HTR-8/SVneo (cell line): ENCODE results near the gene INHBB.
"Not testable (repeated sequence)": the region's sequence is repeated elsewhere in the genome, so short reads cannot be mapped to it uniquely, and the experiment has no call there.

Source experiments
- DNase-seq: peaks from one replicate; pipeline ENCODE4 v3.0.0; 2011; ENCODE audit warnings: low spot score, mixed read lengths; ENCODE audit not compliant: insufficient read length
- FAIRE-seq: peaks from 2 replicates; lab custom pipeline; 2011; peaks lifted over from hg19 to GRCh38; lab: Jason Lieb, UNC

Gene INHBB

DNA sequence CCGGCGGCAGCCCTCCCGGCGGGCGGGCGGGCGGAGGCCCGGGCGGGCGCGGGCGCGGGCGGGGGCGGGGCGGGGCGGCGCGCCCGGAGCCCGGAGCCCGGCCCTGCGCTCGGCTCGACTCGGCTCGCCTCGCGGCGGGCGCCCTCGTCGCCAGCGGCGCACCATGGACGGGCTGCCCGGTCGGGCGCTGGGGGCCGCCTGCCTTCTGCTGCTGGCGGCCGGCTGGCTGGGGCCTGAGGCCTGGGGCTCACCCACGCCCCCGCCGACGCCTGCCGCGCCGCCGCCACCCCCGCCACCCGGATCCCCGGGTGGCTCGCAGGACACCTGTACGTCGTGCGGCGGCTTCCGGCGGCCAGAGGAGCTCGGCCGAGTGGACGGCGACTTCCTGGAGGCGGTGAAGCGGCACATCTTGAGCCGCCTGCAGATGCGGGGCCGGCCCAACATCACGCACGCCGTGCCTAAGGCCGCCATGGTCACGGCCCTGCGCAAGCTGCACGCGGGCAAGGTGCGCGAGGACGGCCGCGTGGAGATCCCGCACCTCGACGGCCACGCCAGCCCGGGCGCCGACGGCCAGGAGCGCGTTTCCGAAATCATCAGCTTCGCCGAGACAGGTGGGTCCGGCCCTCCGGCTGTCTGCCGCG lies at the start of gene INHBB:
Gene INHBB (plus strand): TSS at position 111 of the 641 bp plus-strand sequence. CDS start 53 bp downstream, at position 164.
- FAIRE-seq (no peak), DNase-seq (no peak)

DNA sequence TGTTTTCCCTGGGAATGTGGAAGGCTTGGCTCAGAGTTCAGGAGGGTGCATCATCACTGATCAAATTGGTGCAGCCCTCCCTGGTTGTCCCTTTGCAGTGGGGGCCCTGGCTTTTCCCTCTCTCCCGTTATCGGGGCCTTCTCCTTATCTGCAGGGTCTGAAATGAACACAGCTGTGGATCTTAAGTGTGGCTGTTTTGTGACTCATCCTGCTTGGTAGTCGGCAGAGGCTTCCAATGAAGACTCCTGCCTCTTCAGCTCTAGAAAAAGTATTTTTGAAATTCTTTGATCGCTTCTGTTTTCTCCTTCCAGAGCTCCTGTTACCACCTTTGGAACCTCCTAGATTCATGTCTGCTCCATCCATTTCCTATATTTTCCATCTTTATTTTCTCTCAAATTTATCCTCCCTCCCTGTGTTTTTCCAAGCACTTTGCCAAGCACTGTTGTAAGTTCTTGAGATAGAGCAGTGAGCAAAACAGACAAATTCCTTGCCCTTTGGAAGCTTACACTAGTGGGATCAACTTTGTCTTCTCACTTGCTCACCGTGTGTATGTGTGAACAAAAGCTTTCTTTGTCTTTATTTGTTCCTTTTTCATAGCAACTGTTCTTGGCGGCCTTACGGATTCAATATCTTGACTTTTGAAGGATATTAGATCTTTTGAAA lies 47.6 kb upstream of the INHBB start:
- FAIRE-seq: no peak
- no peak for DNase-seq

DNA sequence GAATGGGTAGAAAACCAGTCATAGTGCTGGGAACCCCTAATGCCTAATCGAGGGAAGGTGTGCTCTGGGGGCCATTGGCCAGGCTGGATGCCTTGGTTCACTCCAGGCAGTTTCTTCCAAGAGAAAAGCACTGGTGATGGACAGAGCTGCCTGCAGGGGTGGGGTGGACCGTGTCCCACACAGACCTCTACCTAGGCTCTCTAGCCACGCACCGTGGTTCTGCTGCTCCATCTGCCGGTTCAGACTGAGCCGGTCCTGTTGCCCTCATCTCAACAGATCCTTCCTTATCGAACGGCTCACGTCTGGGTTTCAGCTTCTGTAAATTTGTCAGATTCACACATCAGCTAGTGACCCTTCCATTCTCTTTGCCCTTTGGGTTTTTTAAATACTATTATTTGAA lies 46.9 kb upstream of the INHBB start:
- FAIRE-seq: no peak
- no peak for DNase-seq

DNA sequence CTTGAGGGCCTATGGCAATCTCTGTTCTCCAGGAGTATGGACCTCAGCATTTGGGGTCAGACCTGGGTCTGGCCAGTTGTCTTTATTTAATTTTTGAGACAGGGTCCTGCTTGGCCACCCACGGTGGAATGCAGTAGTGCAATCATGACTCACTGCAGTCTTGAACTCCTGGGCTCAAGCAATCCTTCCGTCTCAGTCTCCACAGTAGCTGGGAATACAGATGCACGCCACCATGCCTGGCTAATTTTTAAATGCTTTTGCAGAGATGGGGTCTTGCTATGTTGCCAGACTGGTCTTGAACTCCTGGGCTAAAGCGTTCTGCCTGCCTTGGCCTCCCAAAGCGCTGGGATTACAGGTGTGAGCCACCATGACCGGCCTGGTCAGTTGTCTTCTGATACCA lies 46.4 kb upstream of the INHBB start:
- DNase-seq (no peak), FAIRE-seq (no peak)

DNA sequence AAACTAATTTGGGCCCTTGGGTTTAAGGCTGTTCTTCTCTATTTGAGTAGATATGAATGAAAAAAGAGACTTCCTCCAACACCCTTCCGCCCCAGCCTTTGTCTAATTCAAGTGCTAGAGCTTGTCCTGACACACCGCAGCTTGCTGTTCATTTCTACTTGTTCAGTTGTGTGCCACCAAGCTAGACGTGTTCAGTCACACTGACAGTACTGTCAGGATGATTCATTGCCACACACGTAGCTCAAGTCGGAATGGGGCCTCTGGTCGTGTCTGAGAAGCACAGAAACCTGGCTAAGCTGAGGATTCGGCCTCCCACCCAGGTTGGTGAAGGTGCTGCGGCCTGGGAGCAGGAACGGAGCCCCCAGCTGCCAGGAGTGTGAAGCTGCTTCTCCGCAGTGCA lies 45.6 kb upstream of the INHBB start:
- no peak for FAIRE-seq
- DNase-seq: no peak

DNA sequence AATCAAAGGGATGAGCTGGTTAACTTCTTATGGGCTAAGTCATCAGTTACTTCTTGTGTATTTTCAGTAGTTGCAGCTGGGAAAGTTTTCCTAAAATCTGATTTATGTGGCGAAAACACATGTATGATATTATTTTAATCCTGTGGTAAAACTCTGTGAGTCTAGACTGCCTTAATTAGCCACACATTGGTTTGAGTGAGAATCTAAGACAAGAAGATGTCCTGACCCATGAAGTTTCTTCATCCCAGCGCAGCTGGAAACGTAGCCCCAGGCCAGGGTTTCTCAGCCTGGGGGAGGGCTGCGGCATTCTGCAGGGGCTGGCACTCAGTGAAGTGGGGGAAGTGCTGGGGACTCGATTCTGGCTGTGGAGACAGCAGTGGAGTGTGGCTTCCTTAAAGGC lies 44.7 kb upstream of the INHBB start:
- DNase-seq (no peak), FAIRE-seq (no peak)

DNA sequence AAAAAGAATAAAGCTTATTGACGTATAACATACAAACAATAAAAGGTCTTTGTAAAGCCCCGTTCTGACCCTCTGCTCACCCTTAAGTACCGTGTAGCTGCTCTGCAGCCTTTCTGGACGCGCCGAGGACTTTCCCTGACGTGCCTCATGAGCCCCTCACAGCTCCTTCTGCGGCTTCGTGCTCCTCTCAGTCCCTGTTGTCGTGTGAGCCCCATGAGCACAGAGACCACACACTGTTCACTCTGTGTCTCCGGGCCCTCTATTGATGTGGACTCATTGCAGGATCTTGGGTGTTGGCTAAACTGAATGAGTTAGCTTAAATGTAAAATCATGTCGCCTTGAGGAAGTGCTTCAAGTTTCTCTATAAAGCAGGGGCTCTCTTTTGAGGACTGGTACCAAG lies 43.6 kb upstream of the INHBB start:
- no peak for DNase-seq

DNA sequence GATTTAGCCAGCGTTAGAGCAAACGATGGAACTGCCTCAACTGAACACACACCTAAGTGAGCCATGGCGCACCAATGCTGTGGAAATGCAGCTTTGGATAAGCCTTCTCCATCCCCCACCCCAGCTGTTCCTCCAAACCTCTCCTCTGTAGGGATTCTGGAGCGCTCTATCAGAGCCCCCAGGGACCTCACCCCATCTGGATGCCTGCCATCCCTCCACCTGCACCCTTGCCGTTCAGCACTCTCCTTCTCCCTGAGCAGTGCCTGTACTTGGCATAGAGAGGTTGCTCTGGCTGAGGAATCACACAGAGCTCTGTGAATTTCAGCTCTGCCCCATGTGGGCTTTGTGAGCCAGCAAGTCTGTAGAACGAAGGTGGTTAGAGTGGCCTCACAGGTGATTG lies 42.8 kb upstream of the INHBB start:
- no peak for FAIRE-seq
- no peak for DNase-seq

More for the DNA sequence above, 43.6 kb upstream of the INHBB start:
- FAIRE-seq: no peak

DNA sequence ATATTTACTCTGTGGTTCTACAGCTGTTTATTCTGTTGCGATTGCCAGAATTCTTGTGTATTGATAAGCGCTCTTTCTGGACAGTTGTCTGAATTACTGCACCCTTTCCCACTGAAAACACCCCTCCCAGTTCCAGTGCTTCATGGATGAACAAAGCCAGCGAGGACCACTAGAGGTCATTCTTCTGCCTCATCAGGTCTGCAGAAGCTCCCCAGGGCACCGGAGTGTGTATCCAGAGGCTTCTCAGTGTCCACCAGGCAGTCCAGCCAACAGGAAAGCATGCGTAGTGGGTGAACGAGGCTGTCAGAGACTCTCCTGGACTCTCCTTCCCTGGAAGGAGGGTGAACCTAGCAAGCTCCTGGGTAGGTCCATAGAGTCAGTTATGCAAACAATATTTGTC lies 40.6 kb upstream of the INHBB start:
- FAIRE-seq: no peak
- no peak for DNase-seq

DNA sequence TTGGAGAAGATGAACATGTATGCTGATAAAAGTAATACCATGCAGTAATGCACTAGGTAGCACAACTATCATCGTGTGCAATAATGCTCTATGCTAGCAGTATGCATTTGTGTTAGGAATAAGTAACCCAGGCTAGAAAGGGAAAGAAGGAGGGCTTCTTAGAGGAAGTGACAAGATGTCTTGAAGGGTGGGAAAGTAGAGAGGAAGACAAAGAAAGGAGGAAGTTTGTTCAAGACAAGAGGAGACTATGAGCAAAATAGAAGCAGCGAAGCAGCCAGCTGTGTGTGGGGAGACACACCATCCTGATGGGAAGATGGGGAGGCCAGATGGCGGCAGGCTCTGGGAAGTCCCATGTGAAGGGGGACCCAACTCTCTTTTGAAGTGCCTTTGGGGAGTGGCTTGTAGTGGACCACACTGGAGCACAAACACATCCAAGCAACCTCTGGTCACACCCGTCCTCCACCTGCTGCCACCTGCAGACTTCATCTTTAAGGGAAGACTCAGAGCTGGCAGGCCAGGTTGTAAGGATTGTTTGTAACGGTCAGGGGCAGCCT lies 39.9 kb upstream of the INHBB start:
- FAIRE-seq: no peak
- no peak for DNase-seq

DNA sequence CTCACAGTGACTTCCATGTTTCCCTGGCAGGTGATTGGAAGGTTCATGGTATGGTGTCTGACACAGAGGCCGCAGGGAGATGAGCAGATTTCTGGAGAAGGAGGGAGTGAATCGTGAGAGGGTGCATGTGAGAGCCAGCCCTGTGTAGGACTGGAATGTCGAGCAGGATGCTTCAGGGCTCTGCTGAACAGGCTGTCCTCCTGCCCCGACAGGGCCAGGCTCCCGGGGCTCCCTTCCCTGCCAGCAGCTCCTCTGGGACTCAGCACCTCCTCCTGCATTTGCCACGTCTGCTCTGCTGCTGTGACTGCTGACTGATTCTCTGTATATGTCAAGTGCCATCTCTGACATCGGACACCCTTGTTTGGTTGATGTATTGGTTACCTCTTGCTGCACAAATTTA lies 38.5 kb upstream of the INHBB start:
- no peak for DNase-seq
- no peak for FAIRE-seq

DNA sequence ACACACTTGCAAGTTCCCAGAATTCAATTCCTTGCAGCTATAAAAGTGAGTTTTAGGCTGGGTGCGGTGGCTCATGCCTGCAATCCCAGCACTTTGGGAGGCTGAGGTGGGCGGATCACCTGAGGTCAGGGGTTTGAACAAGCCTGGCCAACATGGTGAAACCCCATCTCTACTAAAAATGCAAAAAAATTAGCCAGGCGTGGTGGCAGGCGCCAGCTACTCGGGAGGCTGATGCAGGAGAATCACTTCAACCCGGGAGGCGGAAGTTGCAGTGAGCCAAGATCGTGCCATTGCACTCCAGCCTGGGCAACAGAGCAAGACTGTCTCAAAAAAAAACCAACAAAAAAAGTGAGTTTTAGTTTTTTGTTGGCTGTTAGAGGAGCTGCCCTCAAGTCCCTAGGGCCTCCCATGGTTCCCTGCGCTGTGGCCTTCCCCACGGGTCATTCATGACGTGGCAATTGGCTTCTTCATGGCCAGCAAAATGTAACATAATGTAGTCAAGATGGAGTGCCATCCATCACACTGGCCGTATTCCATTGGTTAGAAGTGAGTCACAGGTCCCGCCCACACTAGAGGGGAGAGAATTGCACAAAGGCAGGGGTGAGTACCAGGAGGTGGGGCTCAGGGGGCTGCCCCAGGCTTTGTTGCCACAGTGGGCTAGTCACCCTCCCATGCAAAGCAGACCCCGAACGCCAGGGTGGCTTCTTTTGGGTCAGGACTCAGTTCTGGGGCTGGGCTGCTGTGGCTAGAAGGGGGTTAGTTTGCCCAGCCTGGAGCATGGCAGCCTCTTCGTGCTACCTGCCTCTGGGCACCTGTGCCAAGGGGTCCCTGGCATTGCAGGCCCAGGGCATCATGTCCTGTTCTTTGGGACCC lies 37.7 kb upstream of the INHBB start:
- FAIRE-seq (no peak), DNase-seq (no peak)

DNA sequence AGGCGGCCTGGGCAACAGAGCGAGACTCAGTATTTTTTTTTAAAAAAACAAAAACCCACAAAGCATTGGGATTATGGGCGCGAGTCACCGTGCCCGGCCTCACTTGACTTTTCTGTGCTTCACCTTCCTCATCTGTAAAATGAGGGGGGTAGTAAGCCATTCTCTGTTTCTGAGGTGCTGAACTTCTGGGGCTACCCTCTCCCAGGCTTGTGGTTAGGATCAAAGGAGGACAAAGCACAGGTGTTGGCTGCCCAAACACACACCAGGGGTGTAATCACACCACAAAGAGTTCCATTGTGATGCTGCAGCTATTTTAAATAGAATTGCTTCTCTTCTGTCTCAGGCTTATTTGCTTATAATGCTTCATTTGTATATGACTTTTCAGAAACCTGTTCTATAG lies 35.8 kb upstream of the INHBB start:
- DNase-seq: no peak
- FAIRE-seq: no peak

DNA sequence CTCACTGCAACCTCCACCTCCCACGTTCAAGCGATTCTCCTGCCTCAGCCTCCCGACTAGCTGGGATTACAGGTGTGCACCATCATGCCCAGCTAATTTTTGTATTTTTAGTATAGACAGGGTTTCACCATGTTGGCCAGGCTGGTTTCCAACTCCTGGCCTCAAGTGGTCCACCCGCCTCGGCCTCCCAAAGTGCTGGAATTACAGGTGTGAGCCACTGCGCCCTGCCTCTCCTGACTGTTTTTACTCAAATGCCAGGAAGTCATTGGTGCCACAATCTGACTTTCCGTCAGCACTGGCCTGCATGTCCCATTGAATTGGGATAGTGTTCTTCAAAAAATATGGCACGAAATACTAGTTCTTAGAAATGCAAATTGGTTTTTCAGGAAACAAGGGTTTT lies 35.1 kb upstream of the INHBB start:
- not testable (repeated sequence) for FAIRE-seq, DNase-seq

DNA sequence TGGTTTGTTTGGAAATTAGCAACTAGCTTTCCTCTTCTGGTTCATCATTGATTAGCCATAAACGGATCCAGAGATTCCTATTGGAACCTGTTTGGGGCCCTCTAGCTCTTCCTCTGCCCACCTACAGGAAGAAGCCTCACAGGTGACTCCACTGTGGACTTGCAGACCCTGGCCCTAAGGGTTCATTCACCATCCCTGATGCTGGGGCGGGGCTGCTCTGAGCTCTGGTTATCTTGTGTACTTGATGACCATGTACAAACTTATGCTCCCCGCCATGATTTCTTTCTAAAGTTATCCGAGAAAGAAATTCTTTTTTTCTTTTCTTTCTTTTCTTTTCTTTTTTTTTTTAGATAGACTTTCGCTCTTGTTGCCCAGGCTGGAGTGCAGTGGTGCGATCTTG lies 33.9 kb upstream of the INHBB start:
- DNase-seq: no peak
- FAIRE-seq: no peak

DNA sequence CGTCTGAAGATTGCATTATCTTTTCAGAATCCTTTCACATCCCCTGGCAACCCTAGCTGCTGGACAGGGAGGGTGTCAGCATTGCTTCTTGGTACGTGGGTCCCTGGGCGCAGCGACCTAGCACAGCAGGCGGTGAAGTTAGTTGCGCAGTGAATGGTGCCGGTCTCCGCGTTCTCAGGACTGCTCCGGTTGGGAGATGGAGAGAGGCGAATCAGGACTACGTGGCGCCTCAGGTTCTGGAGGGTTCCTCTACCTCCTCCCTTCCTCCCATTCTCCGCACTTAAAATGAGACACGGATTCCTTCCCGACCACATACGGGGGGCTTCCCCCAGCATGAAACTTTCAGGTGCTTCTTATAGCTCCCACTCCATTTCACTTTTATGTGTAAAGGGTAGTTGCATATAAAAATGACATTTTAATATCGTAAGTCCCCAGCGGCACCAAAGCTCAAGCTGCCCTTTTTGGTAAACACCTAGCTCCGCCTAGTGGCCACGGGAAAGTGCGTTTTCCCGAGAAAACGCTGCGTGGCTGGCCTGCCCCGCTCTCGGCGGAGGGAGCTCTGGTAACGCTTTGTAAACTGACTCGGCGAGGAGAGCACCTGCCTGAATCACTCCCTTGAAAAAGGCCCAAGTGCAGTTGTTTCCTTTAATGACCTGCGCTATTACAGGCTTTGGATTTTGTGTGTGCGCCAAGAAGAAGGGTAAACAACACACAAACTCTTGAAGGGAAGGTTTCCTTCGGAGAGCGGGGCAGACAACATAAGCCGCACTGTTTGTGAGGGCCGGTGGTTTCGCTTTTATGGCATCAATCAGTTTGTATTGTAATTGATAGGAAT lies 32.9 kb upstream of the INHBB start:
- FAIRE-seq (peak; percentile 26), DNase-seq (peak; percentile 63)

DNA sequence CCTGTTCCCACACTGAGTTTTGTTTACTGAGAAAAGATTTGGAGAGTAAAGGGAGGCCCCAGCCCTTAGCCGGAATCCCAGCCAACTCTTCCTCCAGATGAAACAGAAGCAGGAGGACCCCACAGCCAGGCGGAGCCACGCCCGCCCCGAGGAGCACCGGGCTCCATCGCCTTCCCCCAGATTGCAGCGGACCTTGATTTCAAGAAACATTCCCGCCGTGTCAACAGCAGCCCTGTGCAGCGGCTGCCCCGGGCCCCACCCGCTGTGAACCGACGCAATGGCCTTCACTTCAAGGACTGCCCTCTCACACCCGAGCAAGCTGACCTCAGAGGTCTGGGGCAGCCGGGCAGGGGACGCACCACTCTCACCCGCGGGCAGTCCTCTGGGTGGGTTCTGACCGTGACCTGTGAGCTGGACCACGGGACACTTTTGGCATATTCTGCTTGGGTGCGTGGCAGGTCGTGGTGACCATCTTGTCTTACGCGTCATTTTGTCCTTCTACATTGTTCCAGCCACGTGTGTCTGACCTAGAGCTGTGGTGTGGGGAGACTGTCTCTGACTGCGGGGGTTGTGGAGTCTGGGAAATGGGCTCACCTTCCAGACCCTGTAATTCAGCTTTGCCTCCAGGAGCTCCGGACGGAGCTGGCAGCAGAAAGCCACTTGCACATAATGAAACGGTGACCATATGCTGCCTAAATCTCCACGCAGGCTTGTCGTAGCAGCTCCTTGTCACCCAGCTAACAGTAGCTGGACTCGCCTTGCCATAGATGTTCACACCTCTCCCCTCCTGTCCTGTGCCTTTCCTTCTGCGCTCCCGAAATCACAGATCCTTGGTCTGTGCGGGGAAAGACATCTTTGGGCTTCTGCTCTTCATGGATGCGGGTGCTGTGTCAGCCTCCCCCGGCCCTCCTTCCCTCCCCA lies 32.0 kb upstream of the INHBB start:
- DNase-seq: no peak
- FAIRE-seq: peak; percentile 13

DNA sequence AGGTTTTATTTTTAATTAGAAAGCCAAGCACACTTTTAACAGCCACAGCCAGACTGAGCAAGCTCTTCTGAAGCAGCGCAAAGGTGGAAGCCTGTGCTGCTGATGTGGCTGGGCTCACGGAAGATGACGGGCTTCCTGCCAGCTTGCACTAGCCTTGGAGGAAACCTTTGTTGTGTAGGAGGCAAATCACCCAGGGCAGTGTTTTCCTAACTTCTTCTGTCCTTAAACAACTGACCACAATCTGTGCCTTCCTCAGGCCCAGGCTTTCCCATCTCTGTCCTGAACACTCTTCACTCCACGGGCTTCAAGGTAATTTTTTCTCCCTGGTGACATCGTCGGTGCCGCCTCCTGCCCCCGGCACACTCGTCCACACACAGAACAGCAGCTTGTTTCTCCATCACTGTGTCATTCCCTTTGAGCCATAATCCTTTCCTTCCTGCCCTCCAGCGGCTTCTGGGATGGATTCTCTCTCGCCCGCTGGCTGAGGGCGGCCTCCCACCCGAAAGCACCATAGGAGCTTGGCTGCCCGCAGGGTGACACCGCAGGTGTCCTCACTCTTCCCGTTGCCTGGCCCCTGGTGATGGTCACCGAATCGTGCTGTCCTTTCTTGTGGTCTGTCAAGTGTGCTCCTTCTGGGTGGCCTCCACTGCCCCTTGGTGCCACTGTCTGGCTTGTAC lies 31.1 kb upstream of the INHBB start:
- no peak for FAIRE-seq
- DNase-seq: no peak
